Measurements from ENCODE around the gene PLCG2. TPM values are rescaled to one million over a fixed set of nuclear protein-coding genes. Genes with fewer than 3 reads are reported as not detected.

Gene PLCG2
- total and polyA plus RNA-seq, 2 of the 8 experiments (the other 6 are each of a cell fraction or from before 2014, with no cell fraction given) = 6.1 to 6.9 TPM

GRCh38 chr16:81818905-81819304, 39.8 kb downstream of the PLCG2 start:
- Histone ChIP-seq H2BK5ac (ENCODE audit: low read depth, low read length) (no peak overlapping the region), H3K27ac (ENCODE audit: low read depth, low read length) (no peak overlapping the region), H3K27me3 (replicated peaks in 1 of 4; ENCODE audit: control insufficient read depth in 3 of 4, extremely low read depth in 1 of 4, insufficient read depth in 3 of 4, low read length in 3 of 4) (no peaks in the 10 kb centered on the region; a peak in 1 of 7 replicates), H3K14ac (ENCODE audit: insufficient read length) (no peak overlapping the region), H3K4me2 (ENCODE audit: insufficient read depth in 1 of 2, low read depth in 2 of 2, low read length in 2 of 2) (no peak overlapping the region), H3K56ac (replicated peaks; ENCODE audit: insufficient read length, low read depth, low read length) (no peak overlapping the region), H2BK12ac (ENCODE audit: low read depth, low read length) (no peak overlapping the region), H3K18ac (ENCODE audit: extremely low read depth, low read length) (no peak overlapping the region), H3K36me3 (ENCODE audit: control insufficient read depth in 2 of 4, insufficient read depth in 4 of 4, low read length in 3 of 4) (no peaks in the 10 kb centered on the region), H3K9me3 (ENCODE audit: insufficient read depth in 2 of 2, low read depth in 1 of 2, low read length in 1 of 2) (no peaks in the 10 kb centered on the region), H3K4ac (replicated peaks; ENCODE audit: insufficient read length, low read depth, low read length) (no peak overlapping the region), H3K4me1 (replicated peaks in 1 of 4; ENCODE audit: control insufficient read depth in 3 of 4, insufficient read depth in 4 of 4, low read length in 3 of 4) (peaks cover 7 to 16% (median 7%) of the 10 kb centered on the region in 4 experiments; a peak in 4 of 7 replicates), H4K5ac (ENCODE audit: insufficient read length, low read depth, low read length) (no peak overlapping the region), H3K23ac (ENCODE audit: insufficient read length) (no peak overlapping the region), H2BK120ac (replicated peaks; ENCODE audit: low read depth, low read length) (no peak overlapping the region), H3K79me1 (ENCODE audit: low read depth, low read length) (no peaks in the 10 kb centered on the region), H3K79me2 (ENCODE audit: control insufficient read depth in 1 of 2, insufficient read depth in 2 of 2, low read length in 2 of 2) (no peaks in the 10 kb centered on the region), H2BK15ac (ENCODE audit: low read length) (peak overlapping the region; percentile 88; the same call in 1 of the 2 replicates), H3K9ac (replicated peaks in 1 of 4; ENCODE audit: extremely low read depth in 1 of 4, low read depth in 3 of 4, low read length in 3 of 4) (no peak overlapping the region), H4K91ac (replicated peaks; ENCODE audit: insufficient read length, low read length) (no peak overlapping the region), H2BK20ac (ENCODE audit: low read length) (no peak overlapping the region), H4K8ac (ENCODE audit: extremely low read depth, insufficient read depth, low read length) (no peak overlapping the region), H2AFZ (ENCODE audit: low read length) (no peak overlapping the region), H3K4me3 (ENCODE audit: extremely low read depth in 1 of 4, insufficient read depth in 2 of 4, low read depth in 3 of 4, low read length in 4 of 4) (no peak overlapping the region), H2AK5ac (ENCODE audit: low read depth, low read length) (no peak overlapping the region), H4K20me1 (replicated peaks in 1 of 2; ENCODE audit: control insufficient read depth in 1 of 2, insufficient read depth in 2 of 2, low read length in 2 of 2) (no peaks in the 10 kb centered on the region), H3K23me2 (ENCODE audit: low read depth, low read length) (no peaks in the 10 kb centered on the region)
- POLR2A ChIA-PET (ENCODE audit: partially characterized antibody) = no interaction called here
- 81% methylated on average over 4 of the region's 4 CpGs; no CpG with 5 or more reads in 1 of the 2 experiments for WGBS, 2 experiments (ENCODE audit: extremely low coverage in 1 of 2, insufficient coverage in 1 of 2, insufficient read length in 1 of 2, insufficient replicate concordance in 2 of 2, low coverage in 1 of 2, low lambda C conversion rate in 2 of 2, missing lambda C conversion rate in 1 of 2)
- no peak for FAIRE-seq
- CTCF ChIA-PET (ENCODE audit: partially characterized antibody) = interaction anchor here (1.5 to 3.2 kb wide), 5 partner anchors 23 to 66 kb away, joined by 4 to 10 read pairs (median 5); no protein-coding TSS in a partner anchor
- no peak for DNase-seq (ENCODE audit: low read depth in 1 of 2, low spot score in 2 of 2)
- TF ChIP-seq RAD21 (IDR thresholded peaks at IDR 0.05 in 1 of 2, conservative IDR thresholded peaks at IDR 0.05 in 1 of 2; ENCODE audit: low read depth in 2 of 2, low read length in 2 of 2) = no peak
- no peak for TF ChIP-seq PHF8 (conservative IDR thresholded peaks at IDR 0.05; ENCODE audit: low read depth, low read length)
- TF ChIP-seq RBBP5 (IDR thresholded peaks at IDR 0.05; ENCODE audit: borderline replicate concordance, low read depth, low read length) = no peak
- no peak for TF ChIP-seq POLR2A (IDR thresholded peaks at IDR 0.05; ENCODE audit: control extremely low read depth in 1 of 2, low read depth in 2 of 2, low read length in 2 of 2)
- TF ChIP-seq GABPA (IDR thresholded peaks at IDR 0.05; ENCODE audit: borderline replicate concordance, insufficient read depth, low read length) = no peak
- no peak for TF ChIP-seq CTCF (IDR thresholded peaks at IDR 0.05; ENCODE audit: control extremely low read depth in 1 of 3, insufficient read depth in 1 of 3, low read depth in 1 of 3, low read length in 3 of 3)
- no peak for TF ChIP-seq TEAD4 (IDR thresholded peaks at IDR 0.05; ENCODE audit: low read depth, low read length)
- TF ChIP-seq E2F6 (IDR thresholded peaks at IDR 0.05) = no peak
